Middle frontal gyrus (tissue), 1 donor: ENCODE measurements around the gene BTRC.

ENCODE experiments used
- DNase-seq: peaks from one replicate; pipeline ENCODE4 v3.0.0-alpha.2; 2015; ENCODE audit warnings: low spot score; ENCODE audit errors: extremely low spot score

The BTRC gene

GRCh38 chr10:101478956-101479355 is 125.0 kb downstream of the BTRC start:
- DNase-seq: no peak

GRCh38 chr10:101481256-101481655 is 127.3 kb downstream of the BTRC start:
- DNase-seq: no peak

GRCh38 chr10:101482568-101482967 is 128.6 kb downstream of the BTRC start:
- DNase-seq: no peak

- no peak for DNase-seq
These were observed 130.3 kb downstream of the BTRC start for GRCh38 chr10:101484175-101484745.

GRCh38 chr10:101485207-101485606 is 131.2 kb downstream of the BTRC start:
- no peak for DNase-seq

- no peak for DNase-seq
These were observed 132.0 kb downstream of the BTRC start for GRCh38 chr10:101485681-101486554.

GRCh38 chr10:101487399-101487798 is 133.4 kb downstream of the BTRC start:
- no peak for DNase-seq

- no peak for DNase-seq
These were observed 135.4 kb downstream of the BTRC start for GRCh38 chr10:101489355-101489754.

- DNase-seq: no peak
These were observed 136.1 kb downstream of the BTRC start for GRCh38 chr10:101490026-101490425.

- DNase-seq: no peak
These were observed 138.2 kb downstream of the BTRC start for GRCh38 chr10:101492205-101492604.

- no peak for DNase-seq
These were observed 138.8 kb downstream of the BTRC start for GRCh38 chr10:101492814-101493213.

- DNase-seq: no peak
These were observed 139.3 kb downstream of the BTRC start for GRCh38 chr10:101493249-101493648.

- DNase-seq: no peak
These were observed 139.9 kb downstream of the BTRC start for GRCh38 chr10:101493782-101494281.

GRCh38 chr10:101494650-101495049 is 140.7 kb downstream of the BTRC start:
- DNase-seq: no peak

- no peak for DNase-seq
These were observed 141.5 kb downstream of the BTRC start for GRCh38 chr10:101495324-101495925.

- DNase-seq: no peak
These were observed 150.5 kb downstream of the BTRC start for GRCh38 chr10:101504438-101504837.

- no peak for DNase-seq
These were observed 153.1 kb downstream of the BTRC start for GRCh38 chr10:101506829-101507661.

- no peak for DNase-seq
These were observed 153.9 kb downstream of the BTRC start for GRCh38 chr10:101507828-101508227.

GRCh38 chr10:101511938-101512337 is 158.0 kb downstream of the BTRC start:
- no peak for DNase-seq

- DNase-seq: no peak
These were observed 158.8 kb downstream of the BTRC start for GRCh38 chr10:101512738-101513137.

GRCh38 chr10:101513733-101514132 is 159.8 kb downstream of the BTRC start:
- DNase-seq: no peak
